HG02571 (cell line): ENCODE measurements around the gene FAM76B.

ENCODE experiments used
- ATAC-seq: cut with Tn5 transposase; IDR thresholded peaks from one replicate; pipeline ENCODE4 v1.9.1; 2021; ENCODE audit warnings: mild to moderate bottlenecking, moderate library complexity; ENCODE audit not compliant: unreplicated experiment

The FAM76B gene

GRCh38 chr11:95792700-95793099, 3.1 kb upstream of the FAM76B start:
- no peak for ATAC-seq

- ATAC-seq: no peak
Observed at GRCh38 chr11:95792200-95792599, 2.6 kb upstream of the FAM76B start.

GRCh38 chr11:95791709-95792033, 2.1 kb upstream of the FAM76B start:
- no peak for ATAC-seq

- no peak for ATAC-seq
Observed at GRCh38 chr11:95790933-95791708, 1.5 kb upstream of the FAM76B start.

- ATAC-seq: peak; percentile 68
Observed at GRCh38 chr11:95790123-95790932, 746 bp upstream of the FAM76B start, which contains the start of gene CEP57. CEP57 (plus strand) TSS chr11:95790498; CDS start chr11:95790699, 201 bp downstream.

GRCh38 chr11:95788921-95789505, 569 bp downstream of the FAM76B start:
- no peak for ATAC-seq

- ATAC-seq: no peak
Observed at GRCh38 chr11:95780544-95780943, 9.0 kb downstream of the FAM76B start.

GRCh38 chr11:95778699-95779098, 10.9 kb downstream of the FAM76B start:
- ATAC-seq: no peak

- no peak for ATAC-seq
Observed at GRCh38 chr11:95776859-95777258, 12.7 kb downstream of the FAM76B start.

- ATAC-seq: no peak
Observed at GRCh38 chr11:95768521-95768920, 21.1 kb downstream of the FAM76B start.

- no peak for ATAC-seq
Observed at GRCh38 chr11:95767498-95767897, 22.1 kb downstream of the FAM76B start.

- ATAC-seq: no peak
Observed at GRCh38 chr11:95766701-95767100, 22.9 kb downstream of the FAM76B start.

- peak; percentile 69 for ATAC-seq
Observed at GRCh38 chr11:95764267-95764898, 25.2 kb downstream of the FAM76B start.

- no peak for ATAC-seq
Observed at GRCh38 chr11:95762534-95762933, 27.0 kb downstream of the FAM76B start.

GRCh38 chr11:95760941-95761340, 28.6 kb downstream of the FAM76B start:
- ATAC-seq: no peak

- ATAC-seq: no peak
Observed at GRCh38 chr11:95751515-95751914, 38.1 kb downstream of the FAM76B start.

- ATAC-seq: no peak
Observed at GRCh38 chr11:95750101-95750500, 39.5 kb downstream of the FAM76B start.

- no peak for ATAC-seq
Observed at GRCh38 chr11:95739108-95739938, 50.3 kb downstream of the FAM76B start.

- no peak for ATAC-seq
Observed at GRCh38 chr11:95736809-95737208, 52.8 kb downstream of the FAM76B start.

GRCh38 chr11:95736355-95736754, 53.2 kb downstream of the FAM76B start:
- no peak for ATAC-seq
